ENCODE data around the gene TP53.
"Not testable (repeated sequence)": the region's sequence is repeated elsewhere in the genome, so short reads cannot be mapped to it uniquely, and the experiment has no call there.

The TP53 gene

DNA sequence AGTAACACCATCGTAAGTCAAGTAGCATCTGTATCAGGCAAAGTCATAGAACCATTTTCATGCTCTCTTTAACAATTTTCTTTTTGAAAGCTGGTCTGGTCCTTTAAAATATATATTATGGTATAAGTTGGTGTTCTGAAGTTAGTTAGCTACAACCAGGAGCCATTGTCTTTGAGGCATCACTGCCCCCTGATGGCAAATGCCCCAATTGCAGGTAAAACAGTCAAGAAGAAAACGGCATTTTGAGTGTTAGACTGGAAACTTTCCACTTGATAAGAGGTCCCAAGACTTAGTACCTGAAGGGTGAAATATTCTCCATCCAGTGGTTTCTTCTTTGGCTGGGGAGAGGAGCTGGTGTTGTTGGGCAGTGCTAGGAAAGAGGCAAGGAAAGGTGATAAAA, 14.1 kb downstream of the TP53 start:
- no peak for DNase-seq

GRCh38 chr17:7668482-7668881, 18.8 kb downstream of the TP53 start:
- no peak for DNase-seq

- DNase-seq = no peak
These were observed 19.5 kb downstream of the TP53 start for GRCh38 chr17:7667656-7668406.

GRCh38 chr17:7656958-7657609, 30.2 kb downstream of the TP53 start:
- DNase-seq = no peak

DNA sequence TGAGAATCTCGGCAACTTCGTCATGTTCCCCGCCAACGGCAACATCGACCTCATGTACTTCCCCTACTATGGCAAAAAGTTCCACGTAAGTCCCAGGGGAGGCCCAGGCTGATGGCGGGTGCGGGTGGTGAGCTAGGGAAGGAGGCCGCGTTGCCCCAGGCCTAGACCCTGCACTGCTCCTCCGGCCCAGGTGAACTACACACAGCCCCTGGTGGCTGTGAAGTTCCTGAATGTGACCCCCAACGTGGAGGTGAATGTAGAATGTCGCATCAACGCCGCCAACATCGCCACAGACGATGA, 31.8 kb downstream of the TP53 start:
- DNase-seq = no peak

DNA sequence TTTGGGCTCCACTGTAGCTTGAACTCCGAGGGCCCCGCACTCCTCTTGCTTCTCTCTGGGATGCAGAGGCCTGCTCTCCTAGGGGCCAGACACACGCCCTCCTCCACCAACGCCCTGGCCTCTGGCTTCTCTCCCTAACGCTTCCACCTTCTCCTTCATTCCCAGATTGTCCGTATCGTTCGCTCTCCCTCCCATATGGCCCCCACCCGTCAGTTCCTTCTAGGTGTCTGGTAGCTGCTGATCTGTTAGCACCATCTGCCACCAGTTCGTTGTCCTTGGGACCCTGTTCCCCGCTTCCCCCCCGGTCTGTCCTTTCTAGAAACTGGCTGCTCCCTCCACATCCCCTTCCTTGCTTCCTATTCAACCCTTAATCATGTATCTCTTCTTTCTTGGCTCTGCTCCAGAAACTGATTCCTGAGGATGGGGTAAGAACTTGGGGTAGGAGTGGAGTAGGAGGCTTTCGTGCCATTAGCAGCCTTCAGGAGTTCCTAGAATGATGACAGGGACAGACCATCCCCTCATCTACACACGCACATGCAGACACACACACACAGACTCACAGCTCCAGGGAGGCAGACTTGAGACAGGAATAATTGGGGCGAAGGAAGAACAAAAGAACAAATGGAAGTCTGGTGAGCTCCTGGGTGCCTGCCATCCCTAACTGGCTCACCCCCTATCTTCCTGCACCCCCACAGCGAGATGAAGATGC, 32.3 kb downstream of the TP53 start:
- DNase-seq = no peak

GRCh38 chr17:7652388-7653356, 34.6 kb downstream of the TP53 start:
- DNase-seq = no peak

DNA sequence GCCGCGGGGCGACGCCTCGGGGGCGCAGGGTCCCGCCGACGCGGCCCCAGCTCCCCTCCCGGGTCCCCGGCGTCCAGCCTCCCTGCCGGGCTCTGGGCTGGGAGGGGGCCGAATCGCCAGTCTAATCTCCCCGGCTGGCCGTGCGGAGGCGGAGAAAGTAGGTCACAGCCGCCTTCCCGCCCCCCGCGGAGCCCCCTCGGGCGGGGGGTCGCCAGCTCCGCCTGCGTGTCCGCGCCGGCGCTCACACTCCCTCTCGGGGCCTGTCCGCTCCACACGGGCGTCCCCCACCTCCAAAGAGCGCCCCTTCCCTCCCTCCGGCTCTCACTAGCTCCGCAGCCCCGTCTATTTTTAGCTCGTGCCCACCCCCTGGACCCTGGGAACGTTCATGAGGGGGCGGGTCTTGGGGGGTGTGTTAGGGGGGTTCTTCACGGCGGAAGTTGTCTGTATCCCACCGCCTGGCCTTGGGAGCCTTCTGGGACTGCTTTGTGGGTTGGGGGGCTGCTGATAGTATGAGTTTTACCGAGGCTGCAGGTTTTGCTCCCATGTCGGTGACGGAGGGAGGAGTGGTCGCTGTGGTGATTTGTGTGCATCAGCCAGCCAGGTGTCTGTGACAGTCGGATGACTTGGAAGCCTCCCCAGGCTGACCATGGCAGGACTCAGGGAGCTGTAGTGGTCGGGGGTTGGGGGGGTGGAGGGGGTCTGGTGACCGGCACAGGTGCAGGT, 35.5 kb downstream of the TP53 start:
- DNase-seq = no peak

- DNase-seq = no peak
These were observed 36.1 kb downstream of the TP53 start for GRCh38 chr17:7651097-7651664.

GRCh38 chr17:7650509-7651096, 36.7 kb downstream of the TP53 start, which contains the start of gene ATP1B2:
Gene ATP1B2 (plus strand): TSS chr17:7650926. CDS start chr17:7651519, 593 bp downstream.
- DNase-seq = peak; percentile 86

- DNase-seq = no peak
These were observed 40.3 kb downstream of the TP53 start for GRCh38 chr17:7647018-7647417.

DNA sequence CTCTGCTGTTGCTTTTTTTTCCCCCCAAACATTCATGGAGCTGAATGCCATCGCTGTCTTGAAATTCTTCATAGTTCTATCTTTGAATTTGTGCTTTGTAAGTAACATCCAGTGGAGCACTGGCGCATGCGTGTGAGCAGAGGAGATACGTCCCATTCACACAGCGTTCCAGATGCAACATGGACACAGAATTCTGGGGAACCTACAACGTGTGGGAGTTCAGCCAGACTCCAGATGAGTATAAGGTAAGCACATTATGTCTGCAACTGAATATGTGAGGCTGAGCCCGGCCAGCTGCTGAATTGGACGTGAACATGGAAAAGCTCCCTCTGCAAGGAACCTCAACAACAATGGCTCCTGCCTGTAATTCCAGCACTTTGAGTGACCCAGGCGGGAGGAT, 40.8 kb downstream of the TP53 start:
- DNase-seq = no peak

GRCh38 chr17:7644775-7645174, 42.5 kb downstream of the TP53 start:
- DNase-seq = no peak

GRCh38 chr17:7641635-7642034, 45.7 kb downstream of the TP53 start:
- DNase-seq = not testable (repeated sequence)

DNA sequence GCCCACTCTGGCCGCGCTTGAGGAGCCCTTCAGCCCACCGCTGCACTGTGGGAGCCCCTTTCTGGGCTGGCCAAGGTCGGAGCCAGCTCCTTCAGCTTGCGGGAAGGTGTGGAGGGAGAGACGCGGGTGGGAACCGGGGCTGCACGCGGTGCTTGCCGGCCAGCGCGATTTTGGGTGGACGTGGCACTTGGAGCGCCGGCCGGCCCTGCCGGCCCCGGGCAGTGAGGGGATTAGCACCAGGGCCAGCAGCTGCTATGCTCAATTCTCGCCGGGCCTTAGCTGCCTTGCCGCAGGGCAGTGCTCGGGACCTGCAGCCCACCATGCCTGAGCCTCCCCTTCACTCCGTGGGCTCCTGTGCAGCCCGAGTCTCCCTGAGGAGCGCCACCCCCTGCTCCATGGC, 46.5 kb downstream of the TP53 start:
- DNase-seq = no peak

DNA sequence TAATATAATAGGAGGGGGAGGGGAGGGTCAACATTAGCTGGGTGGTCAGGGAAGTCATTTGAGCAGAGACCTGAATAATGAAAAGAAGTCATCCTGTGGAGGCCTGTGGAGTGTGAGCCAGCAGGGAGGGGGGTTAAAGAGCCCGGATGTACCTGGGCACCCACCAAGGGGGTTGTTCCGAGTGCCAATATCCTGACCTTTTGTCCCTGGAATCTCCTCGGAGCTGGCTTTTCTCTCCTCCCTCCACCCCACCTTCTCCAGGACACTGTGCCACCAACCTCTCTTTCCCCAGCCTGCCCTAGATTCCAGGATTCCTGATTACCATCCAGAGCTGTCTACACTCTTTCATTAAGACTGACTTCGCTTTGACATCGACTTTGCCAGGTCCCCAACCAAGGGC, 51.1 kb downstream of the TP53 start:
- DNase-seq = no peak

GRCh38 chr17:7634384-7634783, 52.9 kb downstream of the TP53 start:
- DNase-seq = no peak

DNA sequence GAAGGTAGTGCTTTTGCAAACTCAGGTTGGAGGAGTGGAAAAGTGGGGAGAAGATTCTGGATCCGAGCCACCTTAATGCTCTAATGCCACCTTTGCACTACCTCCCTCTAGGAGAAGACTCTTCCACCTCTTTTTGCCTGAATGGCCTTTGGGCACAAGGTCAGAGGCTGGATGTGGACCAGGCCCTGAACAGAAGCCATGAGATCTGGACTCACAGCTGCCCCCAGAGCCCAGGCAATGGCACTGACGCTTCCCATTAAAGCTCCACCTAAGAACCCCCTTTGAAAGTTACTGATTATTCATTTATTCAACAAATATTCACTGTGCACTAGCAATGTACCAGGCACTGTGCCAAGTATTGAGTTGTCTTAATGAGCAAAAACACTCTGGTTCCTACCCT, 54.2 kb downstream of the TP53 start:
- no peak for DNase-seq

DNA sequence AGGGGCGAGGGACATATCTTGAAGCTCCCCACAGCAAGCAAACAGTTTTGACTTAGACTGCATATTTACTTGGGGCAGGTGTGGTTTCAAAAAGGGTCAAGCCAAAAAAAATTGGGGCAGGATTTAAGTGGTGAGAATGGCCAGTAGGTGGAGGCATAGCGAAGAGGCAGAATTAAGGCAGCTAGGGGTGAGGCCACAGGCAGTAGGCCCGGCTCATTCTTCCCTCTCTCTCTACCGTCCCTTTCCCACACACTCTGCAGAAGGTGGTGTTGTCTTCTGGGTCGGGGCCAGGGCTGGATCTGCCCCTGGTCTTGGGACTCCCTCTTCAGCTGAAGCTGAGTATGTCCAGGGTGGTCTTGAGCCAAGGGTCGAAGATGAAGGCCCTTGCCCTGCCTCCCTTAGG, 54.8 kb downstream of the TP53 start:
- peak; percentile 16 for DNase-seq

GRCh38 chr17:7631398-7632380, 55.6 kb downstream of the TP53 start:
- no peak for DNase-seq

Data from NCI-H748 treated with DMSO at 0.1 percent for 48 hours (cell line).